GM12864 (cell line): ENCODE results near the gene CBFA2T3.

Experiments used
- DNase-seq: peaks from one replicate; pipeline ENCODE4 v3.0.0-alpha.2; 2011; ENCODE audit warnings: low read depth
- H3K4me3 ChIP-seq: 2 replicates; pipeline ENCODE4 v1.5.1; 2011; ENCODE audit warnings: mild to moderate bottlenecking, low read depth, low read length, control low read depth
- CTCF ChIP-seq: IDR thresholded peaks from 2 replicates; pipeline ENCODE4 v1.5.1; 2011; ENCODE audit warnings: low read depth, mild to moderate bottlenecking, moderate library complexity, low read length, control low read depth, inconsistent platforms; ENCODE audit errors: missing control alignments

The CBFA2T3 gene

DNA sequence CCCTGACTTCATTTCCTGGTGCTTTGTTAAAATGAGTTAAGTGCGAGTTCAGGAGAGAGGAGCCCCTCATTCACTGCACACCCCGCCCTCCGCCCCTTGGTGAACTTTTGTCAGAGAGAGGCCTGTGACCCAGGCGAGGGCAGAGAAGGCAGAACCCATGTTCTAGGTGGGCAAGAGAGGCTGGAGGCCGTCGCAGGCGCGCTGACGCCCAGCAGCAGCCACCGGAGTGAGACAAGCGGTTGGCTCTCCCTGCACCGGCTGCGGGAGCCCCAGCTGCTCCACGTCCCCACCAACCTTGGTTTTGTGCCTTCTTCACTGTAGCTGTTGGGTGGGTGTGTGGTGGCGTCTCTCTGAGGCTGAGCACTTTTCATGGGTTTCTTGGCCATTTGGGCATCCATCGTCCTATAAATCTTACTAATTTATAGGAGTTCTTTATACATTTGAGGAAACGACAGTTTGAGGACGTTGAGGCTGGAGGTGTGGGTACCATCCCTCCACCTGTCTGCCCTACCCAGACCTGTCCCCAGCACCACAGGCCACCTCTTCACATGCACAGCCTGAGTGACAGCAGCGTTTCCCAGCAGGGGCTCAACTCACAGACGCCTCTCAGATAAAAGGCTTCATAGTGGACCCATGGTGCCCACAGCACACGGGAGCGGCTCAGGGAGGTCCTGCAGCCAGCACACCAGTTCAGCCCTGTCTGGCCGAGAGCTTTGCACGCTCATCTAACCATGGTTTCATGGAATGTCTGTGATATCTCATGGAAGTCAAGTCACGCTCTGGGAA lies 45.2 kb upstream of the CBFA2T3 start:
- no peak for TF ChIP-seq CTCF
- H3K4me3 ChIP-seq = no peak overlapping the region
- DNase-seq = no peak

DNA sequence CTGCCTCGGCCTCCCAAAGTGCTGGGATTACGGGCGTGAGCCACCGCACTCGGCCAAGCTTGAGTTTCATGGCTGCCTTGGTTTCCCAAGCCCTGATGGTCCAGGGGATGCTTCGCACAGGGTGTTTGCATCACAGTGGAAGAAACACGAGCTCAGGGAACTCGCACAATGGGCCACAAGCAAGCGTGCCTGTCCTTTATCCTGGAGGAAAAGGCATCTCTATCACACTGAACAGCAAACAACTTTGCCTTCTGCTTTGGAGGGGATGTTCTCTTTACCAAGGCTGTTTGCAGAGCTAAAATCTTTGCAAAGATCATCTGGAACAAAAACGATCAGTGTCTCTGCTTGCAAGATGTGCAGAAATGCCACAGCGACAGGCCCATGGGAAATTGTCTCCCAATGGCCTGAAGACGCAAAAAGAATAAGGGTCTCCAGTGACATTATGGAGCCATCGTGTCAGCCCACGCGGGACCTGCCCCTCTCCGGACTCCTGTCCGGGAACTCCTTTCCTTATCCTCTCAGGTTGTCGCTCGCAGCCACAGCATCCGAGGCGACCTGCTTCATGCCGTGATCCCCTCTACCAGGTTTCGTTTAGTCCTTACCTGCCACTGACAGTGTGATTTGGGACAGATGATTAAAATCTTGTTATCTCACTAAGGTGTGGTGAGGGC lies 44.1 kb upstream of the CBFA2T3 start:
- DNase-seq = no peak
- TF ChIP-seq CTCF = no peak
- no peak overlapping the region for H3K4me3 ChIP-seq

GRCh38 chr16:89020068-89020924 lies 43.3 kb upstream of the CBFA2T3 start:
- H3K4me3 ChIP-seq = no peak overlapping the region
- TF ChIP-seq CTCF = no peak
- peak; percentile 18 for DNase-seq

GRCh38 chr16:89019511-89019910 lies 42.5 kb upstream of the CBFA2T3 start:
- no peak for DNase-seq
- no peak for TF ChIP-seq CTCF
- no peak overlapping the region for H3K4me3 ChIP-seq

DNA sequence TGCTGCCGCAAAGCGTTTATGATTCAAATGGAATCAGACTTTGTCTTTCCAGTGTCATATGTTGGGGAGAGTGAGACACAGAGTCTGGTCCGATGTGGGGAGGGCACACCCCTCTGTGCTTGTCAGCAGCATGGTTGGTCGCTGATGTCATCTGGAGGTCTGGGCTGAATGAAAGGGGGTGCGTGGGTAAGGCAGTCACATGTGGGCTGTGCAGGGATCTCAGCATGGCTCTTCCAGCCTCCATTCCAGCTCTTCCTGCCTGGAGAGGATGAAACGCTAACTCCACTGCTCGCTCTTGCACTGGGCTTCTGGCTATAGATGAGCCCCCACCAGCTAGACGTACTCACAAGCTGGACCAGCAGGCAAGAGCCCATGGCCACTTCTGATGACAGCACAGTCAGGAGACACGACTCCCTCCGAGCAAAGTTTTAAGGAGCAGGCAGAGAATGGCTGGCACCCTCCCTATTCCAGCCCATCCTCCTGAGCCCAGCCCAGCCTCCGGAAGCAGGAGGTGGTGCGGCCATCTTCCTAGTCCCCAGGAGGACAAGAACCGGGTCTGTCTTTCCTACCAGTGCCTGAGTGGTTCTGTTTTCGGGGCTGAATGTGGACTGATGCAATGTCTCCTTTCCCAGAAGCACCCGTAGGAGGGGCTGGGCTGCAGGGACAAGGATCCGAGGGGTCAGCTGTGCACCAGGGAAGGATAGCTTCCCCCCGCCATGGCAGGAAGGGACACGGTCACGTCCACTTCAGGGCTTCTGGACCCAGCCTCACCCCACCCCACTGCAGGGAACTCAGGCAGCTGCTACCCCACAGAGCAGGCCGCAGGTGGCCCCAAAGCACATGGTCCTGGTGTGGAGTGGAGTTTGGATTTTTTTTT lies 41.5 kb upstream of the CBFA2T3 start:
- no peak for DNase-seq
- no peak for TF ChIP-seq CTCF
- no peak overlapping the region for H3K4me3 ChIP-seq
